Stomach (tissue), 4 donors: ENCODE results near the gene PNPT1.

Source experiments
- CTCF ChIP-seq, 7 experiments: fragments of 450-650 bp in 4 of 7; fragments of 200-600 bp in 3 of 7; sonication (generic) in 3 of 7; IDR thresholded peaks; one replicate each; pipeline ENCODE4 v1.5.1; 2016 to 2019; ENCODE audit warnings: antibody characterized with exemption in 7 of 7, control low read depth in 2 of 7, mild to moderate bottlenecking in 1 of 7
- POLR2A ChIP-seq, 4 donors: fragments of 450-650 bp; IDR thresholded peaks; one replicate each; pipeline ENCODE4 v1.6.1; 2016; ENCODE audit warnings: antibody characterized with exemption in 4 of 4, control low read depth in 2 of 4, mild to moderate bottlenecking in 1 of 4, moderate library complexity in 1 of 4

GRCh38 chr2:55705027-55705653 lies 11.5 kb upstream of the PNPT1 start:
- TF ChIP-seq POLR2A (IDR thresholded peaks at IDR 0.05) (no peak), CTCF (IDR thresholded peaks at IDR 0.05) (no peak)
